Effector CD8-positive, alpha-beta T cell (primary cell): ENCODE measurements around the gene FAT1.

ENCODE experiments used
- DNase-seq: peaks from one replicate; lab custom pipeline; 2025; lab: John Stamatoyannopoulos, UW

The FAT1 gene

DNA sequence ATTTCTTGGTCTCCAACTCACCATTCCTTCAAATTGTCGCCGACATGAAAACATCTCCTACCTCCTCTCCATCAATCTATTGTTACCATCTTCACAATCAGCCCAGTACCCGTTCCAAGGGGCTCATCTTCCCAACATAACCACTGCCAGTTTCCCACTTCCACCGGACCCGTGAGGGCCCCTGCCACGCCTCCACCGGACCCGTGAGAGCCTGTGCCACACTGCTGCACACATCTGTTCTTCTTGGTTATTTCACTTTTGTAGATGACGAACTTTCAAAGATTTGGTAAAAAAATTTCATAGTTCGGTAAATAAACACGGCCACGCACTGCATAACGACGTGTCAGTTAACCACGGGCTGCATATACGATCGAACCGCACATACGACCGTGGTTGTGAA, 65.0 kb downstream of the FAT1 start:
- no peak for DNase-seq

DNA sequence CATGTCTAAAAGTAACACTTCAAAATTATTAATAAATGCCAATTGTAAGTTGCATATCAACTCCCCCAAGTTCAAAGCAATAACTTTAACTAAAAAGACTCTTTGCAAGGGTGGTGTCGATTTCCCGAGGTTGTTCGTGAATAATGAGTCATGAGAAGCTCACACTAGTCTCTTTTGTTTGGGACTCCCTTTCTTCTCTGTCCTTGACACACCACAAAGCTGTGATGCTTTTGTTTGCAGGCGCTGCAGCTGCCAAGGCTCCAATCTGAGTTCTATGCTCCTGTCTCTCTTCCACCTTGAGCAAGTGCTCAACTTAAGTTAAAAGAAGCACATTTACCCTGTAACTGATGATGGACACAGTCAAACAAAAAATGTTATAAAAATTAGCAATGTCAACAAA, 65.9 kb downstream of the FAT1 start:
- DNase-seq, result no peak

DNA sequence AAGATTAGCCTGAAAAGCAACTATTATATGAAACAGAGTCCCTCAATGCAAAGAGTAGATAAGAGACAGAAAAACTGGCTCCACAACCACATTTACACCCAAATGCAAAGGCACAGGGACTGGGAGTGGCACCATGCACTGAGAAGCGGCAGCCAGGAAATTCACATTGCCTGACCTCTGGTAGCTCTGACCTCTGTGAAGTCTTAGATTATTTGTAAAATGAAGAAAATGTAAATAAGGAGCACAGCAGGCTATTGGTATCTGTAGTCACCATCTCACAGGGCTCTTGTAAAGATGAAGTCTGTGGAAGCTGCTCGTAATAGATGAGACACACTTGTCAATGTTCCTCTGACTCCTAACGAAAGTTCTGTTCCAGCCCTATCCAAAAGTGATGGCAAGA, 69.7 kb downstream of the FAT1 start:
- DNase-seq, result no peak

DNA sequence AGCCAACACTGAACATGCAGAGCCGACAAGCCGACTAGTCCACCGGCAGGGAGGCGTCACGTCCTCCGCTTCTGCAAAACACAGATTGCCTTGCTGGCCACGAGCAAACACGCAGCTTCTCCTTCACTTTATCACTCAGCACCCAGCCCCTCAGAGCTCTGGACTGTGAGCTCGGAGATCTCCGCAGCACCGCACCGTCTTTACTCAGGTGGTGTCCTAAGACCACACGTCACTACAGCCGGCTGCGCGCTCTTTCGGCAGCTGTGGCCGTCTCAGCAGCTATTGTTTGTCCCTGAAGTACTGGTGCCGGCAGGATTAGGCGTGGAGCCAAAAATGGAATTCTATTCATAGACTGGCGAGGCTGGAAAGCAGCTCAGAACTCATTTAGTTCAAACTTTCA, 72.0 kb downstream of the FAT1 start:
- DNase-seq, result no peak

DNA sequence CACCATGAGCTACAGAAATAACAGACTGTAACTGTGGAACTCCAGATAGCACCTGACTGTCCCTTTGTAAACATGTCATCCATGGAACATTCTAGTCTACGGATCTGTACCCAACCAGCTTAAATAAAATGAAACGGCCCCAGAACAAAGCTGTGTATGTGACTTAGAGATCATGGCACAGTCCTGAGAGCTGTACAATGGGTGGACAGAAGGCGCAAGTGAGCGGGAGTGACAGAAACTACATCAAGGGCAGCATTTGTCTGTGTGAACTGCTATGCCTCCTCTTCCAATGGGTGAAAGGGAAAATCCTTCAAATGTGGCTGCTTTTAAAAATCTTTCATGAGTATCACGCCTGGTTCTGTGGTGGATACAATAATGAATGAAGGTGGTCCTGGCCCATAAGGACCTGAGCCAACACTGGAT, 72.5 kb downstream of the FAT1 start:
- DNase-seq, result no peak

DNA sequence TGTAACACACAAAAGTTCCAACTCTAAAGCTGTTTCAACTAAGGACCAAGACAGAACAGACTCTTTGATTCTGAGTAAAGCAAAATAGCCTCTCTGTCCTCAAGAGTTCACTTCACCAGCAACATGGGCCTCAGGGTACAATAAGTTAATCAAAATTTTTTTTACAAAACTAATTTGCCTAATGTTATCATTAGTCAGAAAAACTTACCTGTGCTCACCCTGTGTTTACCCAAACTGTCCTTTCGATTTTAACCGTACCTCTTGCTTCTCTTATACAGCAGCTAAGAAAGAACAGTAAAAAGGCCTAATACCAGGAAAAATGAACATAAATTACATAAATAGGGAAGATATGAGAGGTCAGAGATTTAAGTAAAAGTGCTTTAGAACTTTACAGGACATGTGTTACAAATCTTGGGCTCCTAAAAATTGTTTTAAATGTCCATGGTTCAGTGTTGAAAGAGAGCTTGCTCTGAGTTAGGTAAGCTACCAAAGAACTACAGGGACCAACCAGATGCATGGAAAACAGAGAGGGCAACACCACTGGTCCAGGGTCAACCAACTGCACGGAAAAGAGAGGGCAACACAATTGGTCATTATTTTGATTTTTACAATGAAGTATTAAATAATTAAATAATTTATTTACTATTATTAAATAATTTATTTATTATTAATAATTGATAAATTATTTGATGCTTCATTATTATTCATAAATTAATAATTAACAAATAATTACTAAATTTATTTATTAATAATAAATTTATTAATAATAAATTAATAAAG, 73.1 kb downstream of the FAT1 start:
- DNase-seq, result no peak

DNA sequence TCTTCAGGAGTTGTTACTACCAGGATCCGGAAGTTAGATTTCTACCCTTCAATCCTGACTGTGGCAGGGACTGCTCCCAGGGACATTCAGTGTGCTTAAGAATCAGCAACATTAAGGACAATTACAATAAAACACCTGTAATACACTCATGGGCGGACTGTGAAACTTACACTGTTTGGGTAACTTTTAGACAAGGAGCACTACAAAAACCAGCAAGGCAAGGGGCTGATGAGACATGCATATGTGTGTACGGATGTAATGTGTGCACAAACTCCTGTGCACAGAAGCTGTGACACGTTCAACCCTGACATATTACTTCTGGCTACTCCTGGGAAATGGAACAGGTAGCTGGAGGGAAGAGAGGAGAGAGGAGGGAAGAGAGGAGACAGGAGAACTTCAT, 75.8 kb downstream of the FAT1 start:
- no peak for DNase-seq

DNA sequence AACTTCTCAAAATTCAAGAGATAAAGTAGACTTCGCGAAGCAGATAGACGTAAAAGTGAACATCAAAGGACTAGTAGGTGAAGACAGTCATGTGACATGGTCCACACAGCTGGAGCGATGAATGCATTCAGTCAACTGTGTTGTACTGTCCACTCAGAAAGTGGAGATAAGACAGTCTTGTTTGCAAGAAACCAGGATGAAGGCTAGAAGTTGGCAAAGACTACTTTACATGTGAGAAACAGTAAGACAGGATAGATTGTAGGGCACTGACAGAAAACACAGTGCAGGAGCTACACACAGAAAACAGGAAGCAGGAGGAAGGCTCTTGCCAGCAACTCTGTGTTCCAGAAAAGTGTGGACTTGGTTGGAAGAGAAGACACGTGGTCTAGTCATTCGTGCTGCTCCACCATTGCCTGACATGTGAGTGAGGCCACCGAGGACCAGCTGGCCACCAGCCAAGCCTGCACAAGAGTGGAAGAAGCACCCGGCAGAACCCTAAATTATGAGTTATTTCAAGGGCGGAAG, 78.9 kb downstream of the FAT1 start:
- no peak for DNase-seq

DNA sequence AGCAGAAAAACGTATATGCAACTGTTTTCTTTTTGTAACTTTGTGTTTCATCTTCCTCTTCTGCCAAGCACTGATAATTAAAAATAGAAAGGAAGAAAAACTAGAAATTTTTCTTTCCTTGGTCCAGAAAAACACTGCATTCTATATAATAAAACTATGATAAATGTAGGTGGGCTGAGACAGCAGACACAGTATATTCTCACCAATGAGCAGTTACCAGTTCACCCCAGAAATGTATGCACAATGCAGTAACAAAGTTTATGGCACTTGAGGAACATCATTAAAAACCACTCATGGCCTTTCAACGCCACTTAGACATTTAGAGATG, 79.4 kb downstream of the FAT1 start:
- no peak for DNase-seq

DNA sequence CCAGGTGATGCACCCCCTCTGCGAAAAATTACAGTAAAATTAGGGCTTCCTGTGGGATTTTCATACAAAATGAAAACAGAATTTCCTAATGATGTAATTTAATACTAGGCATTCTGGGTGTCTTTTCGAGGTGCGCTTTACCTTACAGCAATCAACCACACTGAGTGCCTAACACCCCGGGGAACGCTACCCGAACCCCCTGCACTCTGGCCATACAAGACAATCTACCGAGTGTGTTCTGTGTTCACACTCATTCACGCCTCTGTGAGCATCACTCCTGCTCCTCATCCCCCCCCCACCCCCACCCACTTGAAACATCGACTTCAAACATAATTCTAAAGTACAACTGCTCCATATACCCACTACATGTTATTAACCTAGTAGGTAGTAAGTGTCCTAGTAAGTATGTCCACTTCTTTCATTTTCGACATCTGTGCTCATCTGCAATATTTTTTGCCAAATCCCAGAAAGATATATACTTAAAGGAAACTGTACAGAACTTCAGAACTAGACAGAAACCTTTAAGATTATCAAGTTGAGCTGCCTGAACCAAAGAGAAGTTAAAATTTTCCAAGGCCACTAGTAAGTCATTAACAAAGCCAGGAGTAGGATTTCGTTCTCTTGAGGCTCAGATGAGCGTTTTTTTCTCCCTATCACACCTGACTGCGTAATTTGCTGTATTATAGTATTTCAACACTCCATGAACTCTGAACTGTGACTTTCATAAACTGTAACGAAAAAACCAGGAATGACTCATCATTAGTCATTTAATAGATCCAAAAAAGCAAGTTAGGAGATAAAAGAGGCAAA, 80.0 kb downstream of the FAT1 start:
- no peak for DNase-seq

DNA sequence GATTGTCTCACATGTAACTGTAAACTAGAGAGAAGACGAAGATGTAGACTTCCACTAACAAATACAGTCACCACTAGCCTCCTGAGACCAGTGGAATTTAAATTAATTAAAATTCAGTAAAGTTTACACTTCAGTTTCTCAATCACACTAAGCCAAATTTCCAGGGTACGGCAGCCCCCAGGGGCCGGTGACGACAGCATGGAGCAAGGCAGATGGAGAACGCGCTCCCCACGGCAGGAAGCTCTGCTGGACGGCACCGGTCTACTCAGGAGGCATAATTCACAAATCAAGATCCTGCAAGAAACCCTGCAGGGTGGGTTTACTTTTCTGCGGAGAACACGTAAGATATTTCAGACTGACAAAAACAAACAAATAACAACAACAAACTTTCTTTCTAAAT, 80.7 kb downstream of the FAT1 start:
- DNase-seq, result no peak

DNA sequence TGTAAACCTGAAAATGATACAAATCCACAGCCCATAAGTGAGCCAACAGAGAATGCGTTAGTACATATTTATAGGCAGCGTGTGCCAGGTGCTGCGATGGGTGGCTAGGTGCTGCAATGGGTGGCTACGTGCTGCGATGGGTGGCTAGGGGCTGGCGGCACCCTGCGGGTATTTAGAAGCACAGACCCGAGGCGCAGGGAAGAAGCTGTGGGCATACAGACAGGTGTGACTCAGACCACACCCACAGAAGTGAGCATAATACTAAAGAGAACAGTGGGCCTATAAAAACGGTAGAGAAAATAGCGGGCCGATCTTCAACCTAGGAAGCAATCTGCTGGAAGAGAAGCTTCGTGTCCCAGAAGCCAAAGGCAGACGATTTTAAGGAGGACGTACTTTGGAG, 81.1 kb downstream of the FAT1 start:
- no peak for DNase-seq

DNA sequence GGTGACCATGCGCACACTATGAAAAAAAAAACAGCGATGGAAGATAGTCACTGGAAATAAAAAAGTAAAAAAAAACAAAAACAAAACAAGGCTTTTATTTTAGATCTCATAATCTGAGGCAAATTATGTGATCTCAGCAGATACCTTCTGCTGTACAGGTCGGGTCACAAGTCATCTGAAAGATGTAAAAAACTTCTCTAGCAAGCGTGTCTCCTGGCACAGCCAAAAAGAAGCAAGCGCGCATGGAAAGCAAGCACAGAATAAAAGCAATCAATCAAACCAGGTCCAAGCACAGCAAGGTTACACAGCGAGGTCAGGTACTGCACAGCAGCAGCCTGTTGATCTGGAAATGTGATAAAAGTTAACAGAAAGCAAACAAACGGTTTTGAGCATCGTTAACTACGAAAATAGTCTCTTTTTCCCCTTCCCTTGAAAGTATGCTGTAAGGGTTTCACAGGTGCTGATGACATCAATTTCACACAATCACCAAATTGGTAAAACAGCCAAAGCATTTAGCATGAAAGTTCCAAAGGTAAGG, 89.0 kb downstream of the FAT1 start:
- DNase-seq, result no peak

DNA sequence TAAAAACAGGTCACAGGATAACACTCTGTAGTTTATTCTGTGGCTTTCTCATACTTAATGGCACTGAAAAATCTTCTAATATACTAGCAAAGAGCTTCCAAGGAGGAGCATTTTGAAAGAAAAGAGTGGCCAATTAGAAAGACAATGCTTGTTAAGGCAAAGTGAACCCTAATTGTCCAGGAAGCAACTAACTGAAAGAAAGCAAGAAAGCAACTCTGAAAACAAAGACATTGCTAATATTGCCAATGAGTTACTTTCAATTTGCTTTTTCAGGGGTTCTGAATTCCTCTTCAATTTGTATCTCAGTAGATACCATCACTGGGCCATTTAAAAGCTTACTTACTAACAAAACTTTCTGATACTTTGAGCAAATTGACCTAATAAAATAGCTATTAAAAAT, 89.8 kb downstream of the FAT1 start:
- no peak for DNase-seq

DNA sequence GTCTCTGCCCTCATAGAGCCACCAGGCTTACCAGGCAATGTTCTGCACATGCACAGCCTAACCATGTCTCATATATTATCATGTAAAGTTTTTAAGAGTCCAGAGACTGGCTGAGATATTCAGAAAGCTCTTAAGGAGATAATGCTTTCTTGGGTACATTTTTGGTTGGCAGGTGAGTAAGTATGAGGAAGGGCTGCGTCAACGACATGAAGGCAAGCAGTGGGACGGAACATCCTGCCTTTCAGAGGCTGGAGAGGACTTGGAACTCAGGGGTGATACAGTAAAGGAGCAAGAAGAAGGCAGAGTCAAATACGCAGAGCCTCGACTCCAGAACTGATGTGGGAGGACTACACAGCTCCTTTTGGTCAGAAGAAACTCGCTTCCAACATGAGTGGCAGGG, 93.5 kb downstream of the FAT1 start:
- no peak for DNase-seq

DNA sequence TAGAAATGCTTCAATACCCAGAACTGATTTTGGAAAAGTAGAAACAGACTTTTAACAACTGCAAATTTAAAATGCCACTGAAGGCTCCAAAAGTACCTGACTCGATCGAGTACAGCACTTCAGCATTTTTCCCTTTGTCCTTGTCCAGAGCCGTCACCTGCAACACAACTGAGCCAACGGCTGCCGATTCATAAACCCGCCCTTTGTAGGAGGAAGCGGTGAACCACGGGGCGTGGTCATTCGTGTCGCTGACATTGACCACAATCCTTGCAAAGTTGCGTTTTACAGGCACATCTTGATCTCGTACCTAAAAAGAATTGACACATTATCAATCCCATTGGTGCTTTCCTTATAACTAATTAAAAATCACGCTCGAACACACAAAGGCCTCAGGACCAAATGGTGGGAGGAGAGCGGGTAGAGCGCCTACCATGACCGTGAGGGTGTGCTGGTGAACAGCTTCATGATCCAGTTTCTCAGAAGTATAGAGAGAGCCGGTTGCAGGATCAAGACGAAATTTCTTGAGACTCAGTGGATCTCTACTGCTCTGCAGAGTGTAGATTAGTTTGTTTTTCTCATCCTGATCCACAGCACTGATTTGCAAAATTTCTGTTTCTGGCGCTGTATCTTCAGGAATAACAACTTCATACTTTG, 95.5 kb downstream of the FAT1 start:
- no peak for DNase-seq

DNA sequence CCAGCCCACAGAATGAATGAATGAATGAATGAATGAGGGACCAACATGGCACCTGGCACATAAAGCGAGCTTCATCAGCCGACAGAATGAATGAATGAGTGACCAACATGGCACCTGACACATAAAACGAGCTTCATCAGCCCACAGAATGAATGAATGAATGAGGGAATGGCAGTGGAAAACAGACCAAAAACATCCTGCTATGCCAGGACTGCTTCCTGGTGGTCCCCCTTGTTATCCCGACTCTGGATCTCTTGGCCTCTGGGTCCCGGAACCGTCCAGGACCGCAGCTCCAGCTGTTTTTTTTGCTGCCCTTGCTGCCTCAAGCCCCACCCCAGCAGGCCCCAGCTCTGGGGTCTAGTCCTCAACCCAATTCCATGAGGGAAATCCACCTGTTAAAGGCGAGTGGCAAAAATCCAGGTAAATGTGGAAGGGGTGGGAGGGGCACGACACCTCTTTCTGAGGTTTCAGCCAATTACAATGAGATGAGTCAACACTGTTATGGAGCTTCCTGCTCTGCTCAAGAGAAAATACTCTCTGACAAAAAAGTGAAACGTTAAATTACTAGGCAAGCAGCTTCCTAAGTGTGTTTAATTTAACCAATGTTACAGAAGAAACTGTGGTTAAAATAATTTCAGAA, 96.3 kb downstream of the FAT1 start:
- DNase-seq, result no peak

DNA sequence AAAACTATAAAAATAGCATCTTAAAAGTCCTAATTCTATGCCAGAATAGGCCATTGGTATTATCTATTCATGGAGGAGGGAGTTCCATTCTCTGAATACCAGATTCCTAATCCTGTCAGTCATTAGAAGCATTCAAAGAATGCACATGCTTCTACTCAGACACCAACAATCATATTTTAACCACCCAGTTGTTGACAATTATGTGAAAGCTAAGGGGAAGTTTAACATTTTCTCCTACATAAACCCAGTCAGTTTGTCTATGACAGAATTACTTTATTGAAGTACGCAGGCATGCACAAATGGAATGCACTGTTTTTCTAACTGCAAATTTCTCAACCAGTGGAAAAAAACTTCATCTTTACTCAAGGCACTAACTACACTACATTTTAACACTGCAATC, 98.7 kb downstream of the FAT1 start:
- DNase-seq, result no peak

DNA sequence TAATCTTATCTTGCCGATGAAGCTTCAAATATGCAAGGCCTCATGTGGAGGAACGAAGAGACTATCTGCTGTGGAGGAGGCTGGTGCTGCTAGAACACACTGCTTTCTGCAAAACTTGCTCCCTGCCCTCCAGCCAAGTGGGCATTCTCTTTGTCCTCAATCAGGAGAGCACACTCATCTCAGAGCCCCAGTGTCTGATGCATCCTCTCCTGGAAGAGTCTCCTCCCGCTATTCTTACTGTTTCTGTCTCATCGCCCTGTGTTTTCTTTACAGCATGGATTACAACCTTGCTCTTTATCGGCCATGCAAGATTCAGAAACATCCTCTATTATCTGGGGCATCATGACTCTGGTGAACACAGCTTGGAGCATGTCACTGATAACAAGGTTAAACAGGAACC, 100.1 kb downstream of the FAT1 start:
- DNase-seq, result no peak

DNA sequence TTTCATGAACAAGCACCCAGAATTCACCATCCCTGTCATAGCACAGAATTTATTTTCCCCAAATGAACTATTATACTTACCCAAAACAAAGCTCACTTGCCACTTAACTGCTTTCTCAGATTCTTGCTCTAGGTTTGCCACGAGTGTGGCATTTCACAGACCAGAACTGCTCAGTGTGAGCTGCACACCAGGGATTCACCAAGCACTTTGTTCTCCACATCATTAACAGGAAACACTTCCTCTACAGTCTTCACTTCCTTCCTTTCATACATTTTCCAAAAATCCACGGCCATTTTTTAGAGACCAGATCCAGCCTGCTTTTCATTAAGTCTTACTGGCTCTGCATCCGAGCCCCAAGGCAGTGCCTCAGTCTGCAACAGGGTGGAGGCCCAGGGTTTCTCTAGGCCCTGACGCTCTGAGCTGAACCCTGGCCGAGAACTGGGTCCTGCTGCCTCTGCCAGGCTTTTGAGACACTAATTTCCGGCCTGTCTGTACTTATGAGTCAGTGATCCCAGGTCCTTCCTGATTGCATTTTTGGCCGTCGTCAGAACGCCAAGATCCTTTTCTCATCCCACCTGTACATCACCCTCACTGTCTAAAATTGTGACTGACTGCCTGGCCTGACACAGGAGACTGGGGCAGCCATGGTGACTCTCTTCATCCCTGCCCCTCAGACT, 100.7 kb downstream of the FAT1 start:
- no peak for DNase-seq

DNA sequence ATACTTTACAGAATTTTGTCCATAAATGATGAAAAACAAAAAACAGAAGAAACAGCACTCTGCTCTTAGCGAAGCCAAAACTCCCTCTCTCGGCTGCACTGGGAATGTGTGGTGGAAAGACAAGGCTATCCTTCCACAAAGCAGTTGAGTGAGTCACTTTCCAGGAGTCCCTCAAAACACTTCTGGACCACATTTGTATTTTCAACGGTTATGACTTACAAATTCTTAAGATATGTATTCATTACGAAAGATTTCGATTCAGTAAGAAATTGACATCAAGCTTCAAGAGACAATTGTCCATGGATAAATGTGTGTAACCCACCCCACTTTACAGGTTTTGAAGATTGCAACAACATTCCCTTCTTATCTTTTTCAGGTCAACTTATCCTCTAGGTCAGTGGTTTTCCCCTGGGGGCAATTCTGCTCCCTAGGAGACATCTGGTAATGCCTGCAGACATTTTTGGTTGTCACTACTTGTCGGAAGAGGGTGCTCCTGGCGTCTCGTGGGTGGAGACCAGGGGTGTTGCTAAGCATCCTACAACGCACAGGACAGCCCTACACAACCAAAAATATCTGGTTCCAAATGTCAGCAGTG, 101.6 kb downstream of the FAT1 start:
- no peak for DNase-seq
